HG03103 (cell line): ENCODE data around the gene RANBP10.

Experiments used
- ATAC-seq: cut with Tn5 transposase; IDR thresholded peaks from one replicate; pipeline ENCODE4 v1.9.1; 2021; ENCODE audit warnings: low read depth; ENCODE audit not compliant: unreplicated experiment

The RANBP10 gene

DNA sequence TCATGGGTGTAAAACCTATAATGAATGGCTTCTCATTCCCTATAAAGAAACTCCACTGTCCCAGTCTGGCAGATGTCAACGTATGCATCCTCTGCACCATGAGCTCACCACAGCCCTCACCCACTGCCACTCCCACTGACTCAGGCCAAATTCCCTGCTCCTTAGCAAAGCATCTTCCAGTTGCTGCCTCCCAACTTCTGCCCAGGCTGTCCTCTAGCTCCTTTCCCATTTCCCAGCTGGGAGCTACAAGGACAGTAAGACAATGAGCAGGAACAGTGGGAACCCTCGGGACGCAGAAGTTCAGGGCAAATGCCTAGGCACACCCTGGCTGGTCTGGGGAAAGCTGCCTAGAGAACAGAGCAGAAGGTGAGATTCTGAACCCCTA, 26.7 kb upstream of the RANBP10 start:
- ATAC-seq = no peak

DNA sequence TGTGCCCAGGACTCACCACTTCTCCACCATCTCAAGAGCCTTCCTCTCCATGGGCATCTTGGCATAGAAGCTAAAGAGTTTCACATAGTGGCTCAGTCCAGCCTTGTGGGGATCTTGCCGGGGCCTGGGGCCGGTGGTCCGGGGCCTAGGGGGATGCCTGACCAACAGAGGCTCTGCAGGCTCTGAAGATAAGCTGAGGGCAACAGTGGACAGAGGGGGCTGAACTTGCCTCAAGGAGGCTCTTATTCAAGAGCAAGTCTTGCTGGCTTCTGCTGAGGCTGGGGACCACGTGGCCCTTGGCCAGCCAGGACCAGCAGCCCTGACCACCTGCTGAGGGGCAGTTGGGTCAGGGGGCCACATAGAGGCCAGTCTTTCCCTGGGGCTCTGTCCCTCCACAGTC, 22.3 kb upstream of the RANBP10 start:
- no peak for ATAC-seq

DNA sequence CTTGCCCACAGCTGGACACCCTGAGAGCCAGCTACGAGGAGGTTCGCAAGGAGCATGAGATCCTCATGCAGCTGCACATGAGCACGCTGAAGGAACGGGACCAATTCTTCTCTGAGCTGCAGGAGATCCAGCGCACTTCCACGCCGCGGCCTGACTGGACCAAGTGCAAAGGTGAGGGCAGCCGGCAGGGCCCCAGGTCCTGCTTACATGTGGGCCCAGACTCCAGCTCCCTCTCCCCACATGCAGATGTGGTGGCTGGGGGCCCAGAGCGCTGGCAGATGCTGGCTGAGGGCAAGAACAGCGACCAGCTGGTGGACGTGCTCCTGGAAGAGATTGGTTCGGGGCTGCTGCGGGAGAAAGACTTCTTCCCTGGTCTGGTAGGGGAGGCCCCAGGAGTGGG, 19.5 kb upstream of the RANBP10 start:
- no peak for ATAC-seq

DNA sequence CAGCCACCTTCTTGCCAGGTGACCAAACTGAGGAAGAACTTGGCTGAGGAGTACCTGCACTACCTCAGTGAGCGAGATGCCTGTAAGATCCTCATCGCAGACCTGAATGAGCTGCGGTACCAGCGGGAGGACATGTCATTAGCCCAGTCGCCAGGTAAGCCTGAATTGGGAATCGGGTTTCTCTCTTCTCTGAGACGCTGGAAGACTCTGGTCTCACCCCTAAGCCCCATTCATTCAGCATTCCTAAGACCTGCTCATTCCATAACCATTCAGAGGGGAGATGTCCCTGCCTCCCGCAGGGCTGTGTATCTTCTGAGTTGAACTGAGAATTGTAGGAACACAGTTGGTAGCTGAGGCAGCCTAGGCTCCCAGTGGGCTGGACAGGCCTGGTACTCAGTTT, 18.8 kb upstream of the RANBP10 start:
- no peak for ATAC-seq

DNA sequence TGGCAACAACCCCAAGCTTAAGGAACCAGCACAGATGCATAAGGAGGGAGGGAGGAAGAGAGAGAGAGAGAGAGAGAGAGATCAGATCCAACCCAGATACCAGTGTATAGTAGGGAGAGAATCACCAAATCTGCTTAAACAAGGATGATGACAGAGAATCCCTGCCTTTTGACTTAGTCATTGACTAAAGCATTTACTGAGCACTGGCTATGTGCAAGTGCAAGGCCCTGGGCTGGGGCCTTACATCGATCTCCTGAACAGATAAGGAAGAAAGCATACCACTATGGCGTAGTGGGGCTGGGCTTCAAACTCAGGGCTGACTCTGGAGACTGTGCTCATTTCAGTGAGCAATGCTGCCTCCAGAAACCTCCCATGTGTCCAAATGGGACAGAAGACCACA, 16.2 kb upstream of the RANBP10 start:
- no peak for ATAC-seq

DNA sequence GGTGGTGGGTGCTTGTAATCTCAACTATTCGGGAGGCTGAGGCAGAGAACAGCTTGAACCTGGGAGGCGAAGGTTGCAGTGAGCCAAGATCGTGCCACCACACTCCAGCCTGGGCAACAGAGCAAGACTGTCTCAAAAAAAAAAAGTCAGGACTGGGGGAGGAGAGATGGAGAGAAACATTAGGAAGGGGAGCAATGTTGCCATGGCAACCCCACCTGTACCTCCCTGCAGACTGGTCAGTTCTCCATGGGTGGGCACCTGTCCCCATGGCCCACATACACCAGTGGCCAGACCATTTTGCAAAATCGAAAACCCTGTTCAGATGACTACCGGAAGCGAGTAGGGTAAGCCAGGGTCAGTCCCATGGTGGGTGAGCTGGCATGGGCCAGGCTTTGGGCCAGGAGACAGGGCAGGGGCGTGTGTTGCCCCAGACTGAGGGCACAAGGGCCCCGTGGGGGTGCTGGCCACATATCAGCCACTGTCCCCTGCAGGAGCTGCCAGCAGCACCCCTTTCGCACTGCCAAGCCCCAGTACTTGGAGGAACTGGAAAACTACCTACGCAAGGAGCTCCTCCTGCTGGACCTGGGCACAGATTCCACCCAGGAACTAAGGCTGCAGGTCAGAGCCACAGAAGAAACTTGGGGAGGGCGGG, 14.4 kb upstream of the RANBP10 start:
- ATAC-seq = no peak

DNA sequence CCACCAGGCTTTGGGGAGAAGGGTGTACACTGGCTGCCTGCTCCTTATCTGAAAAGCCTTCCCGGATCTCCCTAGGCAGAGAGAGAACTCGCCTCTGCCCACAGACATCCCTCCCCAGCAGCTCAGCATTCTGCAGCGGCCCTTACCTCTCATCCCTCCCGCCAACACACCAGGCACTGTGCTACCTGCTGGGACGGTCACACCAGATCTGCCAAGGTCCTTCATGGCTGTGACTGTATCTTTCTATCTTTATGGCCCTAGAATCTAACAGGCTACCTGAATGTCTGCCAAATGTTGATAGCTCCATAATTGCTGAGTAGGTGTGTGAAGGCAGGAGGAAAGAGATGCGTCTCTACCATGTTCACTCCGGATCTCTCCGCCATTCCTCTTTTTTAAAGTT, 8.2 kb upstream of the RANBP10 start:
- ATAC-seq = no peak

DNA sequence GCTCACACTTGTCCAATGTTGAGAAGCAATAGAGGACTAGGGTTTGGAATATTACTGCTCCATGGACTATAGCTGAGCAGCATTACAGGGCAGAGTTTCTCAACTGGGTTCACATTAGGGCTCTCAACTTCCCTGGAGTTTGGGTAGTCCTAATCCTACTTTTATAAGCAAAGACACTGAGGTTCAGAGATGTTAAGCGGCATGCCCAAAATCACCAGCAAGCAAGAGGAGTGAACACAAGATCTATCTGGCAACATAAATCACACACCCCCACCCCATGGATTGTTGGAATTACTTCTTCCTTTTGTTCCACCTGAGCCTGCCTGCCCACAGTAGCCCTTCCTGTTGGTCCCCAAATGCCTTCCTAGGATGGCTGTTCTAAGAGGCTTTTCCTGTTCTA, 5.5 kb upstream of the RANBP10 start:
- no peak for ATAC-seq

DNA sequence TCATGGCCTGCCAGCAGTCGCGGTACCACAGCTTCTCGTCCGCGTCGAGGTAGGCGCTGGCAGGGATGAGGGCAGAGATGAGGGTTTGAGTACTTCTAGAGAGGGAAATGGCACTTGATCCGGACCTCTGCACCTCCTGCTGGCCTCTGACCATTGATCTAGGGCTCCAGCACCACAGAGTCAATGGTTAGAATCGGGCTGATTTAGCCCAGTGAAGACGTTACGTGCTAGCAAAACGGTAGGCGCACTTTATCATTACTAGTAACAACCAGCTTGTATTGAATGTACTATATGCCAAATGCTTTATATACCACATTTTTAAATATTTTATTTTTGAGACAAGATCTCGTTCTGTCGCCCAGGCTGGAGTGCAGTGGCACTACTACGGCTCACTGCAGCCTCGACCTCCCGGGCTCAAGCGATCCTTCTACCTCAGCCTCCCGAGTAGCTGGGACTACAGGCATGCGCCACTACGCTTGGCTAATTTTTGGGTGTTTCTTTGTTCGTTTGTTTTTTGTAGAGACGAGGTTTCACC, 855 bp upstream of the RANBP10 start:
- no peak for ATAC-seq

DNA sequence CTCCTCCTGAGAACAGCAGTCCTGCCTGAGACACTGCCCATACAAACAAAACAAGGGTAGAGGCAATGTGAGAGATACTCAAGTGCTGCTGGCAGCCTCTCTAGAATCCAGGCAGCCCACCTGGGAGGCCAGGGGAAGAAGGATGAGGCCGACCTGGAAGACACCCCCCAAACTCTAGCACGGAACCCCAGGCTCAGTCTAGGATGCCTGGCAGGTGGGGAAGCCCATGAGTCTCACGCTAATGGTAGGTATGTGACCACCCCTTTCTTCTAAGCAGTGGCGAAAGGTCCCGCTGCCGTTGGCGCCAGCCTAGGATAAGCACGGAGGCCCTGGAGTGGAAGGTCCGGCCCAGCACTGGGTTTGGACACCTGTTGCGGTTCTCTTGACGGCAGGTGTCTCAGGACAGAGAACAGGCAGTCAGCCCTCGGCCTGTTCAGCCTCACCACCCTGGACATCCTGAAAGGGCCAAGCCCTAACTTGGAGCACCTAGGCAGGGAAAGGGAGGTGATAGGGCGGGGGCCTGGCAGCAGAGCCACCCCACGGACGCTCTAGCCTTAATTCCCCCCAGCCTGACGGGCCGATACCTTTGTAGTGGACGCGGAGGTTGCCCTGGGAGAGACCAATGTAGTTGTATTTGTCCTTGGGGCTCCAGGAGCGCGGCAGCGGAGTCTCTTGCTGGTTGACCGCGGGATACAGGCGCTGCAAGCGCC, 487 bp downstream of the RANBP10 start:
- ATAC-seq = peak; percentile 1

DNA sequence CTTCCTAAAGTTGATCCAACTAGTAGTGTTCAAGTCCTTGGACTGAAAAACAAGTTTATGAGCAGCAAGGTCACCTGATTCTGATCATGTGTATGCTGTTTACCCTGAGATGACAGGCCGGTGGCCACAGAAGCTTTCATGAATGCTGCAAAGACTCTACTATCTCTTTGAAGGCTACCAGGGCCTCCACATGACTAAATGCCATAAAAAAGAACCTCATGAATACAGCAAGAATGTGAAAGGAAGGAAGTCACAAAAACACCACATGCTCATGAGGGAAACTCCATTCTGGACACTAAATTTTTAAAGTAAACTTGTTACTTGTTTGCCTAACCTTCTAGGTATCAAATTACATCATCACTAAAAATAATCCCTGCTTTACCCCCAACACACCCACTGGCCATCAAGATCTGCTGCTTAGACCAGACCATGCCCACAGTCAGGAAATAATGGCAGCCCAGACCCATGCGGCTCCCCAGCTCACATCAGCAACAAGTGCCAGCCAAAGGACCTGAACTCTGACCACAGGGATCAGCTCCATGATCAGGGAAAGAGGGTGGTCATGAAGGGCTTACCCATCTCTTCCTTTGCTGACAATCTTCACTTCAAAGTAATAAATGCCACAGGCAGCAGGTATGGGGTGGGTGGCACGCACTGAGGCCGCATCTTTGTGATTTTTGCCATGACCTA, 1.4 kb downstream of the RANBP10 start:
- ATAC-seq = no peak

DNA sequence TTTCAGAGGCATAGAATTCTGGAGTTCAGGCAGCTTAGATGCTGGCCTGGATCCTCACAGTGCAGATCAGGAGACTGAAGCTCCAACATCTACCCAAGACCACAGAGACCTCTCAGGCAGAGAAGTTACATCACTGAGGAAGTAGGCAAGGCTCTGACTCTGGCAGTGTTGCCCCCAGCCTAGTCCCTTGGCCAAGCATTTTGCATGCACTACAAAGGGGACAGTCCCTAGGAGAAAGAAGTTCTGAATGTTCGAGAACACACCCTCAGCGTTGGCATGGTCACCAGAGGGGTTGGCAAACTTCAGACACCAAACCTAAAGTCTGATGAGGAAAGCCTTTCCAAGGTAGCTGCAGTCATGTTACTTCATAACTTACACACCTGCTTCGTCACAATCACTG, 2.5 kb downstream of the RANBP10 start:
- no peak for ATAC-seq

DNA sequence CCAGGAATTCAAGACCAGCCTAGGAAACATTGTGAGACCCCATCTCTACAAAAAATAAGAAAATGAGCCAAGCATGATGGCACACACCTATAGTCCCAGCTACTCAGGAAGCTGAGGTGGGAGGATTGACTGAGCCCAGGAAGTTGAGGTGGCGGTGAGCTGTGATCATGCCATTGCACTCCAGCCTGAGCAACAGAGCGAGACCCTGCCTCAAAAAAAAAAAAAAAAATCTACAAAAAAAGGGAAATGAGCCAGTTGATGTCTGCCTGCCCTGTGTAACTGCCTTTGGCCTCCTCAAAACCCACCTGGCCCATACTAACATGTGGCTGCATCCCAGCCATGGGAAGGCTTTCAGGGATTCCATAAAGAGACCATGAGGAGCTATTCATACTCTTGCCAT, 4.5 kb downstream of the RANBP10 start:
- no peak for ATAC-seq

DNA sequence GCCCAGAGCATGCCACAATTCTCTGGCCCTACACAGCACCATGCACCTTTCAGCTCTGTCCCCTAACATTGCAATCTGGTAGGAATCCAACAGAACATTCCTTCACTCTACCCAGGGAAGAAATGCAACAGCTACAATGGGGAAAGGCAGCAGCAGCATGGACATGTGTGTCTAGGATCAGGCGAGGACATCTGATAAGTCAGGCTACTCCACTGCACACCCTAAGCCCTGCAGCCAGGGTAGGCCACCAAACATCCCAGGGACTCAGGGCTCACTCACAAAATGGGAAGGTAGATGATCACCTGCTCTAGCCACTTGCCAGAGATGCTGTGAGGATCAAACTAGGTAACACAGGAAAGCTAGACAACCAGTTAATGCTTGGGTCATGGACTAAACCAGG, 5.1 kb downstream of the RANBP10 start:
- ATAC-seq = no peak

DNA sequence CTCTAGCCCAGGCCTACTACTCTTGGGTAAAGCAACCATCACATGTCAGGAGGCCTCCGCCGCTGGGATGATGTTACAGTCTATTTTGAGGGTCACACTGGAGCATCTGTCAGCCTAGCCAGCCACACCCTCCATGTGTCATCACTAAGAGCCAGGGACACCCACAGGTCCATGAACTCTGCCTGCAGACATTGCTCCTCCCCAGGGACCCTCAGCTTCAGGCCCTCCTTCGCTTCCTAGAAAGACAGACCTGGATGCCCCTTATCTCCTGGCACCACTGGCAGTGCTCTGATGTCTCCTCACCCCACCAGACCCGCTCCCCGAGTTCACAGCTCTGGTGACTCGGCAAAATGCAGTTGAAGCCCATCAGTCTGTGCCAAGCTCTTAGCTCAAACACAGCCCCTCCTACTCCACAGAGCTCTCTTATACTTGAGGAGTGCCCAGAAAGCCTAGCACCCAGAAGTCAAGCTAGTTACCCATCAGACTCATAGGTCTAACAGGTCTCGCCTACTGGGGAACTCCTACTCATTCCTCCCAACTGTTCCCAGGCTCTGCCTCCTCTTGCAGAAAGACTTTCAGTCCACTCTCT, 5.9 kb downstream of the RANBP10 start:
- no peak for ATAC-seq

DNA sequence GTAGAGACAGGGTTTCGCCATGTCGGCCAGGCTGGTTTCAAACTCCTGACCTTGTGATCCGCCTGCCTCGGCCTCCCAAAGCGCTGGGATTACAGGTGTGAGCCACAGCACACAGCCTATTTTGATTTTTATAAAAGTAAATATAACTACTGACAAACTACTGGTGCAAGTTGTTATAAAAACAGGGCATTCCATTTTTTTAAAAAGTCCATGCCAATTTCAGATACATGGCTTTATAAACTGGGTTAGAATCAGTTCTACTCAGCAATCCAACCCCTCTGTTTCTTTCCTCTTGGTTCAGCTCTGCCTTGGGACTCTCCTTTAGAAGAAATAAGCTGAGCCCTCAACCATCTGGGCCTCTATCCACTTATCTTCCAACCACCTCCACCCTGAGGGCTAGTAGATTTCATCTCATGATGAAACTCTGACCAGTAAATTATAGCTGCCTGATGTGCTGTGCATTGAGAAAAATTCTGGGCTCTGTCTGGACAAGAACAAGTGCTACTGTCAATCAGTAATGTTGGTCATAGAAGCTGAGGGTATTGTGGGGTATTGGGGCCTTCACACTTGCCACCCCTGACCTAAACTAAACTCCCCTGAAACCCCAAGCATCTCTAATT, 10.2 kb downstream of the RANBP10 start:
- ATAC-seq = no peak

DNA sequence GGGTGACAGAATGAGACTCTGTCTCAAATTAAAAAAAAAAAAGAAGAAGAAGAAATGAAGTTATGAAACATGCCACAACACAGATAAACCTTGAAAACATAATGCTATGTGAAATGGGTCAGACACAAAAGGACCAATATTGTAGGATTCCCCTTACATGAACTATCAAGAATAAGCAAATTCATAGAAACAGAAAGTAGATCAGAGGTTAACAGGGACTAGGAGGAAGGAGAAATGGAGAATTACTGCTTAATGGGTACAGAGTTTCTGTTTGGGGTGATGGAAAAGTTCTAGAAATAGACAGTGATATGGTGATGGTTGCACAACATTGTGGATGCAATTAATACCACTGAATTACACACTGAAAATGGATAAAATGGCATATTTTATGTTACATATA, 16.3 kb downstream of the RANBP10 start:
- no peak for ATAC-seq

DNA sequence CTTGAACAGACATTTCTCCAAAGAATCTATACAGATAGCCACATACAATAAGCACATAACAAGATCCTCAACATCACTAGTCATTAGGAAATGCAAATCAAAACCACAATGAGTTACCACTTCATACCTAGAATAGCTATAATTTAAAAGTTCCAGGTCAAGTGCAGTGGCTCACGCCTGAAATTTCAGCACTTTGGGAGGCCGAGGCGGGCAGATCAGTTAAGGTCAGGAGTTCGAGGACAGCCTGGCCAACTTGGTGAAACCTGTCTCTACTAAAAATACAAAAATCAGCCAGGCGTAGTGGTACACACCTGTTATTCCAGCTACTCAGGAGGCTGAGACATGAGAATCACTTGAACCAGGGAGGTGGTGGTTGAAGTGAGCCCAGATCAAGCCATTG, 19.9 kb downstream of the RANBP10 start:
- ATAC-seq = no peak

DNA sequence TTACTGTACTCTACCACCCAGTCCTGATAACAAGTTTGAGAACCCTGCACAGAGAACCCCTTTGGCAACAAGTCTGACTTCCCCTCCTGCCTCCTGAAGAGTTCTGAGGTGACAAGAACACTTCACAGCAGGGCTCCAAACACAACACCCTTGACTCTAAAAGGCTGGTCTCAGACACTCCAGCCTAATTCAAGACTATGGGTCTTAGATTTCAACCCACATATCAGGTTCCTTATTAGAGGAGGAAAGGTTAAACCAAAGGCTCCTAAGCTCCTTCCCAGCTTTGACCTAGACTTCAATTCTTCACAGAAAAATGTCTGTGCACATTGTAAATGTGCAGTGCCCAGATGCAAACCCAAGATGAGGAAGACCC, 23.0 kb downstream of the RANBP10 start:
- ATAC-seq = no peak

DNA sequence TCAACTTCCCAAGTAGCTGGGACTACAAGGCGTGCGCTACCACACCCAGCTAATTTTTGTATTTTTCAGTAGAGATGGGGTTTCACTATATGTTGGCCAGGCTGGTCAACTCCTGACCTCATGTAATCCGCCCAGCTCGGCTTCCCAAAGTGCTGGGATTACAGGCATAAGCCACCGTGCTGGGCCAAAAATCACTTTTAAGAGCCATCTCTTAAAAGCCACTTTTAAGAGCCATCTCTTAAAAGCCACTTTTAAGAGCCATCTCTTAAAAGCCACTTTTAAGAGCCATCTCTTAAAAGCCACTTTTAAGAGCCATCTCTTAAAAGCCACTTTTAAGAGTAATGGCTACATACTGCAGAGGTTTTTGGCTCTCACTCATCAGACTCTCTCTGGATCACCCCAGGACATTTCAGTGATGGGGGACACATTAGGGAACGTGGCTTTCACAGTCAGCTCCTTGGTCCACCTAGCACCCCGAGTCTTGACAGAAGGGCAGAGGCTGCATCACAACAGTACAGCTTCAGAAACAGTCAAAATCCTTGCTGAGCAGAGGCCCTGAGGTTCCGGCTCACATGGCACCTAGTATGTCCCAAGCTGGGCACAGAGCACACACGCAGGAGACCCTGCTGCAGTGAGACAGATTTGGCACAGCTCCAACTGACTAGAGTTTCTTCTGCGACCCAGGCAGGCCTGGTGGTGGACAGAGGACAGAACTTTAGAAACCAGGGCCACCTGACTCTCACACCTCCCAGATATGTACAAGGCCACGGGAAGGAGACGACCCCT, 23.6 kb downstream of the RANBP10 start:
- ATAC-seq = no peak
